Measurements from ENCODE around the gene BIN2. TPM values are rescaled to one million over a fixed set of nuclear protein-coding genes. Genes with fewer than 3 reads are reported as not detected.

BIN2 gene
- total and polyA plus RNA-seq, 2 of the 4 experiments (the other 2 are of a cell fraction): not detected

GRCh38 chr12:51321882-51322281 is 2.1 kb downstream of the BIN2 start:
- H2BK120ac ChIP-seq (ENCODE audit: low read depth, low read length): no peak overlapping the region
- ChIA-PET CTCF (interaction anchor here (3.5 kb wide), 1 partner anchor 20 kb away, joined by 16 read pairs; no protein-coding TSS in a partner anchor), POLR2A (ENCODE audit: unreplicated experiment) (no interaction called here)
- no peak for DNase-seq
- no peak overlapping the region for H2AFZ ChIP-seq (replicated peaks; ENCODE audit: low read length, poor library complexity)
- BruUV-seq (replicated peaks): no TSS peak
- H3K79me1 ChIP-seq (ENCODE audit: low read depth in 1 of 2, low read length in 2 of 2): no peaks in the 10 kb centered on the region
- dilution Hi-C loops (cut with HindIII; ENCODE audit: low sequenced_read_pairs, unreplicated experiment) (no loop called here), in situ Hi-C loops (cut with MboI; ENCODE audit: low sequenced_read_pairs) (no loop called here), intact Hi-C loops (cut with micrococcal nuclease) (no loop called here)
- H3K27me3 ChIP-seq (ENCODE audit: control insufficient read depth, insufficient read depth, low read length): no peaks in the 10 kb centered on the region
- no peak overlapping the region for H2BK15ac ChIP-seq (ENCODE audit: low read depth, low read length)
- ATAC-seq (ENCODE audit: low read depth): no peak
- H3K9me3 ChIP-seq (ENCODE audit: control insufficient read depth, insufficient read depth, low read length): no peaks in the 10 kb centered on the region
- no peaks in the 10 kb centered on the region for H4K20me1 ChIP-seq (ENCODE audit: insufficient read depth, low read length)
- no peak overlapping the region for H3K14ac ChIP-seq (replicated peaks; ENCODE audit: low read depth, low read length)
- H2BK5ac ChIP-seq (ENCODE audit: low read depth, low read length, poor library complexity, severe bottlenecking): no peak overlapping the region
- no peak overlapping the region for H2AK5ac ChIP-seq (ENCODE audit: low read depth, low read length)
- peaks cover 6% of the 10 kb centered on the region for H3K4me1 ChIP-seq (ENCODE audit: control insufficient read depth, insufficient read depth, low read length)
- no peak overlapping the region for H3K18ac ChIP-seq (ENCODE audit: low read depth, low read length)
- H3K9me1 ChIP-seq (ENCODE audit: insufficient read depth, low read length): 0 out of 2 replicates have a peak, but pooled peaks cover 7% of the 10 kb centered on the region
- no peak overlapping the region for H2AK9ac ChIP-seq (replicated peaks; ENCODE audit: low read depth, low read length, poor library complexity)
- H3K9ac ChIP-seq (ENCODE audit: low read depth, low read length): no peak overlapping the region
- TF ChIP-seq NFE2L2 (IDR thresholded peaks at IDR 0.05; ENCODE audit: low read depth, low read length) (no peak), MAZ (IDR thresholded peaks at IDR 0.05; ENCODE audit: borderline replicate concordance, low read depth, low read length) (no peak), CEBPB (IDR thresholded peaks at IDR 0.05; ENCODE audit: low read depth, low read length) (no peak), CHD1 (IDR thresholded peaks at IDR 0.05; ENCODE audit: low read depth, low read length) (no peak), MAFK (IDR thresholded peaks at IDR 0.05; ENCODE audit: low read depth, low read length) (no peak), RAD21 (IDR thresholded peaks at IDR 0.05; ENCODE audit: low read length) (no peak), ELK1 (IDR thresholded peaks at IDR 0.05; ENCODE audit: borderline replicate concordance, low read depth, low read length) (no peak), POLR2A (IDR thresholded peaks at IDR 0.05; ENCODE audit: low read depth, low read length) (no peak), CTCF (conservative IDR thresholded peaks at IDR 0.05; ENCODE audit: low read depth, low read length) (no peak), RFX5 (IDR thresholded peaks at IDR 0.05; ENCODE audit: low read depth, low read length) (no peak), SMC3 (IDR thresholded peaks at IDR 0.05; ENCODE audit: low read depth, low read length) (no peak), USF2 (IDR thresholded peaks at IDR 0.05; ENCODE audit: low read depth, low read length) (no peak)
- H2BK20ac ChIP-seq (ENCODE audit: low read depth, low read length): no peak overlapping the region
- no peak overlapping the region for H3K4me3 ChIP-seq (ENCODE audit: insufficient read depth, low read depth, low read length)
- H4K91ac ChIP-seq (ENCODE audit: insufficient read depth, low read depth, low read length): no peak overlapping the region
- H3K4me2 ChIP-seq (ENCODE audit: low read depth, low read length): no peak overlapping the region
- no peak overlapping the region for H3K56ac ChIP-seq (ENCODE audit: extremely low read depth, insufficient read depth, low read length)
- no peak overlapping the region for H3K23ac ChIP-seq (ENCODE audit: low read depth, low read length)
- no peaks in the 10 kb centered on the region for H3K36me3 ChIP-seq (ENCODE audit: control insufficient read depth, insufficient read depth, low read length)
- no peak overlapping the region for H4K5ac ChIP-seq (ENCODE audit: low read depth, low read length)
- H3K4ac ChIP-seq (ENCODE audit: low read depth, low read length): no peak overlapping the region
- H3K27ac ChIP-seq (ENCODE audit: insufficient read depth, low read length): no peak overlapping the region
- WGBS, 2 experiments (ENCODE audit: extremely low coverage in 2 of 2, insufficient read length in 1 of 2): no CpG with 5 or more reads among the region's 3 CpGs
- no peak overlapping the region for H4K8ac ChIP-seq (ENCODE audit: low read depth in 2 of 2, low read length in 2 of 2)

Measured in IMR-90 (cell line).